HG03175 (cell line): Measurements from ENCODE around the gene PSTPIP1.

Source experiments
- ATAC-seq: cut with Tn5 transposase; IDR thresholded peaks from one replicate; pipeline ENCODE4 v1.9.1; 2021; ENCODE audit warnings: mild to moderate bottlenecking, moderate library complexity; ENCODE audit not compliant: unreplicated experiment

PSTPIP1 gene

GRCh38 chr15:76998663-76999285 is 3.8 kb downstream of the PSTPIP1 start:
- ATAC-seq: no peak

DNA sequence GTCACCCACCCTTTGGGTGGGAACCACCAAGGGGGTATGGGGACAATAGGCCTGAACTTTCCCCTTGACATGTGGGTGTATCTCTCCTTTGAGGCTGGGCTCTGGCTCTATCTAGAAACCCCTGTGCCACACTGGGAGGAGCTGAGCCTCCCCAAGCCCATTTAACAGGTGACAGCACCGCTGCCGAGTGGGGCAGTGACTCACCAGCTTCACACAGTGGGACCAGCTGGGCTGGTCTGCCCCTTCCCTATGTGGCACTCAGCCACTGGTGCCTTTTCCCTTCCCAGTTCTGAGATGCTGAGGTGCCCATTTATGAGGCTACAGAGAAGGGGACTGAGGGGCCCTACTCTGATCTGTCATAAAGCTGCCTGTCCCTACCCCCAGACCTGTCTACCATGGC is 5.1 kb downstream of the PSTPIP1 start:
- no peak for ATAC-seq

DNA sequence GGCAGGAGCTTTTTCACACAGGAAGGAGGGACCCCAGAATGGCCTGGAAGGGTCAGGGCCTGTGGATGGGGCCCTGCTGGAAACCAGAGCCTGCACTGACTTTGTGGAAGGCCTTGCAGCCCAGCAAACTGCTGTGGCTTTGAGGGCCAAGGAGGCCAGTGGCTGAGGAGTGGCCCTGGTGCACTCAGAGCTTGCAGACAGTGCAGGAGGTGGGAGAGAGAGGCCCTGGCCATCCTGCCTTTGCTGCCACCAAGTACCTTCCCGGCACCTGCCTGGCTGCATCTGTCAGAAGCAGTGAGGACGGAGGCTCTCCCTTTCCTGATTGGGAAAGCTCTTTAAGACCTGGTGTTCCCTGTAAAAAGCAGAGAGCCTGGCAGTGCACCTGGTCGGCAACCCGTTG is 6.4 kb downstream of the PSTPIP1 start:
- no peak for ATAC-seq

DNA sequence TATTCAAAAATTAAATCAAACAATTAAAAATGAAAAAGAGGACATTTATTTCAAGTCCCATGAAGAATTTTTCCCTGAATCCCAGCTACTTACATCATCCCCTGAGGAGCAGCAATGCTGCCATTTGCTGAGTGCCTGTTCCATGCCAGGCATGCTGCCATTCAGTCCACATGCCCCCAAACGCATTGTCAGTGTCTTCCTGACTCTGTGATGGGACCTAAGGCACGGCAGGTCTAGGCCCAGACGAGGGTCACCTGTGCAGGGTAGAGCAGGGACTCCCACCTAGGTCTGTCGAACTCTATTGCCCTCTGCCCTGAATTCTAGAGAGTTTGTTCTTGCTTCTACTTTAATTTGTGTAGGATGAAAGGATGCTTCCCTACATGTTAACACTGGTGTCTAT is 7.0 kb downstream of the PSTPIP1 start:
- no peak for ATAC-seq

DNA sequence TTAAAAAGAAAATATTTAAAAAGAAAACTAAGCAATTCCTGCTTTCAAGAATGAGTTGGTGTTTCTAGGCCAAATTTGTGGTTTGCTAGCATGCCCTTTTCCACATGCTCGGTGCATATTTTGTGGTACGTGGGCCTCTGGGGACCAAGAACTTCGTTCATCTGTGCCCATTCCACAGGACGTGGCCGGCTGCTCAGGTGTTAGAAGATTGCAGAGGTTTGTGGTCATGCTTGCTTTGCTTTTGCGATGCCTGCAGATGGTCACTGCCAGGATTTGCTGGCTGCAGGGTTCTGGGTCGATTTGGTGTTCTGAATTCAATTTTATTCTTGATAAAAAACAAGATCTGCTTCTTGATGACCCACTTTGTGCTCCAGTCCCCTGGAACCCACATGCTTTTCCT is 7.5 kb downstream of the PSTPIP1 start:
- no peak for ATAC-seq

- peak; percentile 83 for ATAC-seq
Observed at GRCh38 chr15:77002954-77003912, 8.3 kb downstream of the PSTPIP1 start.

DNA sequence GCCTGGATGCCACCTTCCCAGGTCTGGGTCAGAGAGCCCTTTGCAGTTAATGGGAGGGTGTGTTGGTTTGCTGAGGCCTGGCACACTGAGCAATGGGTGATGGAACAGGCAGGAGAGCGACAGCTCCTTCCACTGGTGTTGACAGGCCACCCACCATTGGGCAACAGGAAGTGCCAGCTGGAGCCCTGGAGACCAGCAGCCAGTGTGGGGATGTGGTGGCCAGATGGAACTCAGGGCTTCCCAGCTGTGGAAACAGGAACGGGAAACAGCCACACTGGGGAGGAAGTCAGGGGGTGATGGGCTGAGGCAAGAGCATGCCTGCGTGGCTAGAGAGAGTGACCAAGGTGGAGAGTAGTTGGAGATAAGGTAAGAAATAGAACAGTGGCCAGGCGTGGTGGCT is 9.3 kb downstream of the PSTPIP1 start:
- no peak for ATAC-seq

GRCh38 chr15:77009176-77009575 is 14.2 kb downstream of the PSTPIP1 start:
- no peak for ATAC-seq

DNA sequence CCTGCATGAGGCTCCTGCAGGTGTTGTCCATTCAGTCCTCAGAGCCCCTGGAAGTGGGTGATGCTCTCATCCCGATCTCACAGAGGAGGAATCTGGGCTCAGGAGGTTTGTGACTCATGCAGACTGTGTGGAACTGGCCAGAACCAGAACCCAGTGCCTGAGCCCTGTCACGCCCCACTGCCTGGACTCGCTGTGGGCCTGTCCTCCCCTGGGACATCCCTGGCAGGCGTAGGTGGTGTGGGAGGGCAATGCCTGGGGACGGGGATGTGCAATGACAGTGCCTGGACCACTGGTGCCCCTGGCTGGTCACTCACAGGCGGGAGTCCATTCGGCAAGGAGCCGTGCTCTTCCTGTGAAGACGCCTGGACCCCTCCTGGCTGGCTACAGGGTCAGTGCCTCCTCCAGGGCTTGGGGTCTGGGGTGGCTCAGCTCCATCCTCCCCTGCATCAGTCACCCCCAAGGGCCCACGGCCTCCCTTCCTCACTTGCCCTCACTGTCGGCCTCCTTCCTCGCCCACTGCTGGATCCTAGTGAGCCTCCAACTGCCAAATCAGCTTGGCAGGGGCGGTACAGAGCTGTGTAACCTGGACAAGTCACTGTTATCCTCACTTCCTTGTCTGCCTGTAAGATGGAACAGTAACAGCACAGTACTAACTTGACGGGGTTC is 14.9 kb downstream of the PSTPIP1 start:
- no peak for ATAC-seq

GRCh38 chr15:77010312-77010686 is 15.4 kb downstream of the PSTPIP1 start:
- no peak for ATAC-seq

GRCh38 chr15:77010857-77011256 is 15.9 kb downstream of the PSTPIP1 start:
- ATAC-seq: no peak

GRCh38 chr15:77012117-77012712 is 17.3 kb downstream of the PSTPIP1 start:
- no peak for ATAC-seq

- no peak for ATAC-seq
Observed at GRCh38 chr15:77012868-77013267, 17.9 kb downstream of the PSTPIP1 start.

- peak; percentile 59 for ATAC-seq
Observed at GRCh38 chr15:77013776-77014131, 18.8 kb downstream of the PSTPIP1 start.

GRCh38 chr15:77014132-77015081 is 19.5 kb downstream of the PSTPIP1 start:
- peak; percentile 52 for ATAC-seq

GRCh38 chr15:77015646-77016320 is 20.9 kb downstream of the PSTPIP1 start:
- ATAC-seq: no peak

DNA sequence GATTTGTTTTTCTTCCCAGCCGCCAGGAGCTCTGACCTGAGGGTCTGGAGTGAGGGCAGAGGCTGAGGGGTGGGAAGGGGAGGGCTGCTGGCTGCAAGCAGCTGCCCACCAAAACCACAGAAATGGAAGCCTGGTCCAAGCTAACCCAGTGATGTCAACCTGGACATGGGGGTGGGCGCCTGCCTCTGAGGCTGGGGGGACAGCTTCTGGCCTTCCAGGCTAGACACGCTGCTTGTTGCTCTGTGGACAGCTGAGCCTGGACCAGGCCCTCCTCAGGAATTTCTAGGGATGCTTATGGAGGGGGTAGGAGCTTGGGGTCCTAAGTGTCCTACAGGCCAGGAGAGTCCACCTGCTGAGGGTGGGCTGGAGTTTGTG is 21.4 kb downstream of the PSTPIP1 start:
- ATAC-seq: no peak

- no peak for ATAC-seq
Observed at GRCh38 chr15:77017091-77017660, 22.2 kb downstream of the PSTPIP1 start.
